Activated naive CD4-positive, alpha-beta T cell treated with anti-CD3 and anti-CD28 coated beads, Interleukin-2, amount 50 U/mL, for 16 hours (primary cell): ENCODE results near the gene CA6.
"Not testable (repeated sequence)": the region's sequence is repeated elsewhere in the genome, so short reads cannot be mapped to it uniquely, and the experiment has no call there.

Experiments
- DNase-seq: peaks from one replicate; pipeline ENCODE4 v3.0.0-alpha.2; 2020

Gene CA6

GRCh38 chr1:8976338-8976737, 30.7 kb downstream of the CA6 start:
- DNase-seq, result no peak

GRCh38 chr1:8976896-8977450, 31.3 kb downstream of the CA6 start:
- DNase-seq, result no peak

GRCh38 chr1:8980656-8981055, 35.0 kb downstream of the CA6 start:
- no peak for DNase-seq

- no peak for DNase-seq
These were observed 35.5 kb downstream of the CA6 start for GRCh38 chr1:8981169-8981568.

- no peak for DNase-seq
These were observed 38.5 kb downstream of the CA6 start for GRCh38 chr1:8984203-8984602.

GRCh38 chr1:8984990-8985389, 39.3 kb downstream of the CA6 start:
- no peak for DNase-seq

GRCh38 chr1:8985915-8986813, 40.5 kb downstream of the CA6 start:
- DNase-seq, result no peak

GRCh38 chr1:8986814-8987190, 41.1 kb downstream of the CA6 start:
- DNase-seq, result no peak

- DNase-seq, result peak; percentile 75
These were observed 42.4 kb downstream of the CA6 start for GRCh38 chr1:8987881-8988617.

- DNase-seq, result no peak
These were observed 42.9 kb downstream of the CA6 start for GRCh38 chr1:8988618-8988967.

GRCh38 chr1:8989061-8989460, 43.4 kb downstream of the CA6 start:
- no peak for DNase-seq

- DNase-seq, result no peak
These were observed 44.2 kb downstream of the CA6 start for GRCh38 chr1:8989821-8990220.

- DNase-seq, result no peak
These were observed 47.4 kb downstream of the CA6 start for GRCh38 chr1:8992936-8993687.

- DNase-seq, result not testable (repeated sequence)
These were observed 48.5 kb downstream of the CA6 start for GRCh38 chr1:8993962-8994675.

- not testable (repeated sequence) for DNase-seq
These were observed 56.0 kb downstream of the CA6 start for GRCh38 chr1:9001534-9002214.

GRCh38 chr1:9002215-9002560, 56.5 kb downstream of the CA6 start:
- DNase-seq, result not testable (repeated sequence)

- no peak for DNase-seq
These were observed 58.5 kb downstream of the CA6 start for GRCh38 chr1:9004031-9004699.

GRCh38 chr1:9004700-9005394, 59.2 kb downstream of the CA6 start:
- DNase-seq, result peak; percentile 86

- DNase-seq, result no peak
These were observed 59.7 kb downstream of the CA6 start for GRCh38 chr1:9005395-9005708.

GRCh38 chr1:9006956-9007615, 61.4 kb downstream of the CA6 start:
- no peak for DNase-seq
